ENCODE results near the gene RNPEPL1.
A peak's percentile ranks its signal among the peaks of the same experiment; 100 is the strongest.

Gene RNPEPL1

GRCh38 chr2:240582781-240583180 is 14.5 kb downstream of the RNPEPL1 start:
- CTCF ChIA-PET = interaction anchor here (1.2 to 2.7 kb wide), 3 partner anchors 9 to 43 kb away, joined by 3 to 13 read pairs (median 3); partner anchors contain the start of gene GPR35

GRCh38 chr2:240583774-240584173 is 15.5 kb downstream of the RNPEPL1 start:
- CTCF ChIA-PET = interaction anchor here (2.7 to 4.0 kb wide), 2 partner anchors 8 to 17 kb away, joined by 13 to 20 read pairs; no protein-coding TSS in a partner anchor
- Histone ChIP-seq H3K27ac (ENCODE audit: insufficient read depth in 1 of 2, low read depth in 1 of 2, low read length in 2 of 2, poor library complexity in 1 of 2, severe bottlenecking in 2 of 2) (no peak overlapping the region), H3K9me3 (ENCODE audit: control extremely low read depth in 1 of 5, control insufficient read depth in 4 of 5, insufficient read depth in 2 of 5, low read depth in 1 of 5, low read length in 4 of 5) (peaks cover 0 to 4% (median 0%) of the 10 kb centered on the region in 5 experiments), H3K36me3 (ENCODE audit: control insufficient read depth in 4 of 4, insufficient read depth in 4 of 4, low read length in 3 of 4) (peaks cover 0 to 7% (median 4%) of the 10 kb centered on the region in 4 experiments), H3K27me3 (replicated peaks in 2 of 5; ENCODE audit: control insufficient read depth in 4 of 5, insufficient read depth in 5 of 5, low read length in 4 of 5) (no peaks in the 10 kb centered on the region), H3K4me1 (ENCODE audit: control extremely low read depth in 1 of 4, control insufficient read depth in 4 of 4, insufficient read depth in 4 of 4, low read length in 3 of 4) (peaks cover 2 to 38% (median 36%) of the 10 kb centered on the region in 4 experiments), H3K4me3 (ENCODE audit: control insufficient read depth in 1 of 7, extremely low read depth in 1 of 7, insufficient read depth in 4 of 7, low read depth in 2 of 7, low read length in 6 of 7) (no peak overlapping the region)
- POLR2A ChIA-PET = interaction anchor here (0.7 kb wide), 1 partner anchor 18 kb away, joined by 3 read pairs; no protein-coding TSS in a partner anchor
- no peak for DNase-seq
- 100% methylated on average over 2 of the region's 4 CpGs for WGBS (ENCODE audit: insufficient coverage)

More at GRCh38 chr2:240582781-240583180, 14.5 kb downstream of the RNPEPL1 start:
- Histone ChIP-seq H3K9me3 (ENCODE audit: control extremely low read depth in 1 of 5, control insufficient read depth in 4 of 5, insufficient read depth in 2 of 5, low read depth in 1 of 5, low read length in 4 of 5) (peaks cover 0 to 4% (median 0%) of the 10 kb centered on the region in 5 experiments), H3K4me1 (ENCODE audit: control extremely low read depth in 1 of 4, control insufficient read depth in 4 of 4, insufficient read depth in 4 of 4, low read length in 3 of 4) (peaks cover 2 to 31% (median 29%) of the 10 kb centered on the region in 4 experiments), H3K27me3 (replicated peaks in 2 of 5; ENCODE audit: control insufficient read depth in 4 of 5, insufficient read depth in 5 of 5, low read length in 4 of 5) (no peaks in the 10 kb centered on the region), H3K4me3 (ENCODE audit: control insufficient read depth in 1 of 7, extremely low read depth in 1 of 7, insufficient read depth in 4 of 7, low read depth in 2 of 7, low read length in 6 of 7) (no peak overlapping the region), H3K36me3 (ENCODE audit: control insufficient read depth in 4 of 4, insufficient read depth in 4 of 4, low read length in 3 of 4) (peaks cover 0 to 14% (median 12%) of the 10 kb centered on the region in 4 experiments), H3K27ac (ENCODE audit: insufficient read depth in 1 of 2, low read depth in 1 of 2, low read length in 2 of 2, poor library complexity in 1 of 2, severe bottlenecking in 2 of 2) (no peak overlapping the region)
- 100% methylated on average over 3 of the region's 3 CpGs for WGBS (ENCODE audit: insufficient coverage)
- POLR2A ChIA-PET = no interaction called here
- DNase-seq = no peak

- Histone ChIP-seq H3K9me3 (ENCODE audit: control extremely low read depth in 1 of 5, control insufficient read depth in 4 of 5, insufficient read depth in 2 of 5, low read depth in 1 of 5, low read length in 4 of 5) (peaks cover 0 to 4% (median 0%) of the 10 kb centered on the region in 5 experiments), H3K27ac (ENCODE audit: insufficient read depth in 1 of 2, low read depth in 1 of 2, low read length in 2 of 2, poor library complexity in 1 of 2, severe bottlenecking in 2 of 2) (peak overlapping the region in 1 of 2 experiments; percentile 40), H3K36me3 (ENCODE audit: control insufficient read depth in 4 of 4, insufficient read depth in 4 of 4, low read length in 3 of 4) (peaks cover 0 to 10% (median 5%) of the 10 kb centered on the region in 4 experiments), H3K4me3 (ENCODE audit: control insufficient read depth in 1 of 7, extremely low read depth in 1 of 7, insufficient read depth in 4 of 7, low read depth in 2 of 7, low read length in 6 of 7) (peak overlapping the region in 1 of 7 experiments; percentile 97), H3K27me3 (replicated peaks in 2 of 5; ENCODE audit: control insufficient read depth in 4 of 5, insufficient read depth in 5 of 5, low read length in 4 of 5) (no peaks in the 10 kb centered on the region), H3K4me1 (ENCODE audit: control extremely low read depth in 1 of 4, control insufficient read depth in 4 of 4, insufficient read depth in 4 of 4, low read length in 3 of 4) (peaks cover 2 to 38% (median 34%) of the 10 kb centered on the region in 4 experiments)
- peak in 2 of 3 donors; percentile 58 to 73 for DNase-seq
- ChIA-PET POLR2A (interaction anchor here (0.7 kb wide), 1 partner anchor 18 kb away, joined by 3 read pairs; no protein-coding TSS in a partner anchor), CTCF (interaction anchor here (1.1 to 4.0 kb wide), 3 partner anchors 9 to 71 kb away, joined by 3 to 20 read pairs (median 6); no protein-coding TSS in a partner anchor)
- WGBS (ENCODE audit: insufficient coverage) = 95% methylated on average over 2 of the region's 4 CpGs
These were observed 16.3 kb downstream of the RNPEPL1 start for GRCh38 chr2:240584486-240585031.

- ChIA-PET CTCF (interaction anchor here (1.0 to 4.0 kb wide), 7 partner anchors 9 to 71 kb away, joined by 3 to 20 read pairs (median 6); no protein-coding TSS in a partner anchor), POLR2A (interaction anchor here (1.6 to 3.6 kb wide), 2 partner anchors 18 to 24 kb away, joined by 16 to 39 read pairs; partner anchors contain the start of genes DUSP28 and RNPEPL1)
- Histone ChIP-seq H3K4me1 (ENCODE audit: control extremely low read depth in 1 of 4, control insufficient read depth in 4 of 4, insufficient read depth in 4 of 4, low read length in 3 of 4) (peaks cover 2 to 34% (median 32%) of the 10 kb centered on the region in 4 experiments), H3K36me3 (ENCODE audit: control insufficient read depth in 4 of 4, insufficient read depth in 4 of 4, low read length in 3 of 4) (peaks cover 5 to 14% (median 10%) of the 10 kb centered on the region in 4 experiments), H3K27ac (ENCODE audit: insufficient read depth in 1 of 2, low read depth in 1 of 2, low read length in 2 of 2, poor library complexity in 1 of 2, severe bottlenecking in 2 of 2) (peak overlapping the region in 1 of 2 experiments; percentile 84), H3K27me3 (replicated peaks in 2 of 5; ENCODE audit: control insufficient read depth in 4 of 5, insufficient read depth in 5 of 5, low read length in 4 of 5) (no peaks in the 10 kb centered on the region), H3K9me3 (ENCODE audit: control extremely low read depth in 1 of 5, control insufficient read depth in 4 of 5, insufficient read depth in 2 of 5, low read depth in 1 of 5, low read length in 4 of 5) (peaks cover 0 to 4% (median 0%) of the 10 kb centered on the region in 5 experiments), H3K4me3 (ENCODE audit: control insufficient read depth in 1 of 7, extremely low read depth in 1 of 7, insufficient read depth in 4 of 7, low read depth in 2 of 7, low read length in 6 of 7) (peak overlapping the region in 5 of 7 experiments; percentile 86 to 97 (median 91))
- 88% methylated on average over 6 of the region's 6 CpGs for WGBS (ENCODE audit: insufficient coverage)
- no peak for DNase-seq
These were observed 16.8 kb downstream of the RNPEPL1 start for GRCh38 chr2:240585101-240585500.

GRCh38 chr2:240585681-240586197 is 17.5 kb downstream of the RNPEPL1 start:
- ChIA-PET POLR2A (interaction anchor here (0.6 to 3.6 kb wide), 6 partner anchors 14 to 40 kb away, joined by 3 to 39 read pairs (median 4); partner anchors contain the start of genes DUSP28, GPR35 and RNPEPL1), CTCF (interaction anchor here (0.7 to 4.0 kb wide), 10 partner anchors 9 to 255 kb away, joined by 3 to 20 read pairs (median 3); partner anchors contain the start of gene ANKMY1)
- Histone ChIP-seq H3K4me1 (ENCODE audit: control extremely low read depth in 1 of 4, control insufficient read depth in 4 of 4, insufficient read depth in 4 of 4, low read length in 3 of 4) (peaks cover 2 to 34% (median 32%) of the 10 kb centered on the region in 4 experiments), H3K27ac (ENCODE audit: insufficient read depth in 1 of 2, low read depth in 1 of 2, low read length in 2 of 2, poor library complexity in 1 of 2, severe bottlenecking in 2 of 2) (peak overlapping the region; percentile 58 to 84), H3K9me3 (ENCODE audit: control extremely low read depth in 1 of 5, control insufficient read depth in 4 of 5, insufficient read depth in 2 of 5, low read depth in 1 of 5, low read length in 4 of 5) (peaks cover 0 to 4% (median 0%) of the 10 kb centered on the region in 5 experiments), H3K4me3 (ENCODE audit: control insufficient read depth in 1 of 7, extremely low read depth in 1 of 7, insufficient read depth in 4 of 7, low read depth in 2 of 7, low read length in 6 of 7) (peak overlapping the region; percentile 43 to 97 (median 90)), H3K36me3 (ENCODE audit: control insufficient read depth in 4 of 4, insufficient read depth in 4 of 4, low read length in 3 of 4) (peaks cover 5 to 19% (median 15%) of the 10 kb centered on the region in 4 experiments), H3K27me3 (replicated peaks in 2 of 5; ENCODE audit: control insufficient read depth in 4 of 5, insufficient read depth in 5 of 5, low read length in 4 of 5) (no peaks in the 10 kb centered on the region)
- DNase-seq = no peak
- WGBS (ENCODE audit: insufficient coverage) = 9% methylated on average over 12 of the region's 20 CpGs

- 0% methylated on average over 79 of the region's 88 CpGs for WGBS (ENCODE audit: insufficient coverage)
- Histone ChIP-seq H3K27ac (ENCODE audit: insufficient read depth in 1 of 2, low read depth in 1 of 2, low read length in 2 of 2, poor library complexity in 1 of 2, severe bottlenecking in 2 of 2) (peak within 1 kb of the TSS; percentile 58 to 84), H3K9me3 (ENCODE audit: control extremely low read depth in 1 of 5, control insufficient read depth in 4 of 5, insufficient read depth in 2 of 5, low read depth in 1 of 5, low read length in 4 of 5) (peaks cover 0 to 2% (median 0%) of the 10 kb centered on the region in 5 experiments), H3K27me3 (replicated peaks in 2 of 5; ENCODE audit: control insufficient read depth in 4 of 5, insufficient read depth in 5 of 5, low read length in 4 of 5) (no peaks in the 10 kb centered on the region), H3K4me1 (ENCODE audit: control extremely low read depth in 1 of 4, control insufficient read depth in 4 of 4, insufficient read depth in 4 of 4, low read length in 3 of 4) (peaks cover 2 to 34% (median 32%) of the 10 kb centered on the region in 4 experiments), H3K36me3 (ENCODE audit: control insufficient read depth in 4 of 4, insufficient read depth in 4 of 4, low read length in 3 of 4) (peaks cover 5 to 25% (median 20%) of the 10 kb centered on the region in 4 experiments), H3K4me3 (ENCODE audit: control insufficient read depth in 1 of 7, extremely low read depth in 1 of 7, insufficient read depth in 4 of 7, low read depth in 2 of 7, low read length in 6 of 7) (peak within 1 kb of the TSS; percentile 68 to 97 (median 90))
- peak; percentile 91 to 95 (median 95) for DNase-seq
- ChIA-PET POLR2A (interaction anchor here (0.6 to 3.6 kb wide), 7 partner anchors 15 to 39 kb away, joined by 3 to 39 read pairs (median 4); partner anchors contain the start of genes DUSP28, GPR35 and RNPEPL1), CTCF (interaction anchor here (0.7 to 4.0 kb wide), 17 partner anchors 8 to 254 kb away, joined by 3 to 20 read pairs (median 3); partner anchors contain the start of gene ANKMY1)
These were observed 18.1 kb downstream of the RNPEPL1 start, which contains the start of gene CAPN10 for GRCh38 chr2:240586198-240586918. CAPN10 (plus strand) TSS chr2:240586734; CDS start chr2:240586912, 178 bp downstream.

Data from common myeloid progenitor, CD34-positive (primary cell).